ENCODE data around the gene MCL1. TPM values are rescaled to one million over a fixed set of nuclear protein-coding genes. Genes with fewer than 3 reads are reported as not detected.

Gene MCL1
- total RNA-seq, 1 experiment from 2014 or later = 126 TPM

DNA sequence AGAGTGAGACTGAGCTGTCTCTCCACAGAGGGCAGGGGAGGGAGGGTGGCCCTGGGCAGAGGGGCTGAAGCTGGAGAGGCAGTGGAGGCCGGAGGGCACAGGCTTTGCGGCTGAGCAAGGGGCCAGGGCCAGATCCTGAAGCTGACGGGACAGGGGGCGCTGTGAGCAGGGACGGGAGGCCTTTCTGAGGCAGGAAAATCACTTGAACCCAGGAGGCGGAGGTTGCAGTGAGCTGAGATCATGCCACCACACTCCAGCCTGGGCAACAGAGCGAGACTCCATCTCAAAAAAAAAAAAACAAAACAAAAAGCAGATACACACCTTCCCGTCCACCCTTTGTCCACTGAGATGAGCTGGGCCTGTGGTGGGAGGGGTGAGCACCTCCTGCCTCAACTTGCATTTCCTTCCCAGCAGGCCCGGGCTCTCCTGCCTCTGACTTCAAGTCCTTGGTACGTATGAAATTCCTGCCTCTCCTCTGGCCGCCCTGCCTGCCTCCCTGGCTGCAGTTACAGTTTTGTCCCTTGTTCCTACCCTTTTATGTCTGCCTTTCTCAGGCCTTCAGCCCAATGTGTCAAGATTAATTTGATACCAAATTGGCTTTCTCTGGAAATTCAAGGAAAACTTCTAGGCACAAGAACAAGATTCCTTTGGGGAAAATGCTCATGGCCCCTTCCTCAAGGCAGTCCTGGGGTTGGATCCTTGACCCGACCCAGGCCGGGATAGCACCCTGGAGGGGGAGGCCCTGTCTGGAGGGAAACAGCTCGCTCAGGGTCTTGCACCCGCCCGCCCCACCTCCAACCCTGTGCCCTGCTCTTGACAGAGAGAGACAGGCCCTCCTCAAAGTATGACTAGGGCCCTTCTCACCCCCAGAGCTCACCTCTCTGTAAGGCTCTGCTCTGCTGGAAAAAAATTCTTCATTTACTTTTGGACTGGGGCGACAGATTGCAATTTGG is 41.4 kb downstream of the MCL1 start:
- POLR2A ChIA-PET = interaction anchor here (0.7 kb wide), 1 partner anchor 297 kb away, joined by 3 read pairs; no protein-coding TSS in a partner anchor
- Histone ChIP-seq H3K4me3 (ENCODE audit: low read depth in 2 of 2, low read length in 2 of 2) (no peak overlapping the region), H3K9me3 (ENCODE audit: control insufficient read depth, insufficient read depth, low read depth, low read length) (no peaks in the 10 kb centered on the region), H3K4me1 (ENCODE audit: control insufficient read depth, insufficient read depth, low read length) (no peaks in the 10 kb centered on the region), H3K36me3 (ENCODE audit: control insufficient read depth, insufficient read depth, low read length) (no peaks in the 10 kb centered on the region), H3K27ac (ENCODE audit: low read length) (no peak overlapping the region), H3K27me3 (ENCODE audit: control insufficient read depth, insufficient read depth, low read length) (no peaks in the 10 kb centered on the region)
- intact Hi-C loops (cut with micrococcal nuclease; ENCODE audit: unreplicated experiment) = no loop called here
- BruUV-seq (replicated peaks) = no TSS peak
- TF ChIP-seq POLR2AphosphoS5 (IDR thresholded peaks at IDR 0.05; ENCODE audit: low read depth, low read length) (no peak), SIN3A (IDR thresholded peaks at IDR 0.05; ENCODE audit: borderline replicate concordance, insufficient read depth, low read depth, low read length) (no peak), TCF7L2 (IDR thresholded peaks at IDR 0.05; ENCODE audit: low read depth, low read length) (no peak)
- DNase-seq (ENCODE audit: low read depth, low spot score) = no peak
- in situ Hi-C loops (cut with HindIII; ENCODE audit: low pct_unique_long_range_greater_than_20kb, low sequenced_read_pairs) = no loop called here
- no peak; the same call in 1 of the 2 replicates for ATAC-seq
- CTCF ChIA-PET = interaction anchor here (0.5 to 0.7 kb wide), 2 partner anchors 40 to 195 kb away, joined by 3 to 4 read pairs; no protein-coding TSS in a partner anchor

DNA sequence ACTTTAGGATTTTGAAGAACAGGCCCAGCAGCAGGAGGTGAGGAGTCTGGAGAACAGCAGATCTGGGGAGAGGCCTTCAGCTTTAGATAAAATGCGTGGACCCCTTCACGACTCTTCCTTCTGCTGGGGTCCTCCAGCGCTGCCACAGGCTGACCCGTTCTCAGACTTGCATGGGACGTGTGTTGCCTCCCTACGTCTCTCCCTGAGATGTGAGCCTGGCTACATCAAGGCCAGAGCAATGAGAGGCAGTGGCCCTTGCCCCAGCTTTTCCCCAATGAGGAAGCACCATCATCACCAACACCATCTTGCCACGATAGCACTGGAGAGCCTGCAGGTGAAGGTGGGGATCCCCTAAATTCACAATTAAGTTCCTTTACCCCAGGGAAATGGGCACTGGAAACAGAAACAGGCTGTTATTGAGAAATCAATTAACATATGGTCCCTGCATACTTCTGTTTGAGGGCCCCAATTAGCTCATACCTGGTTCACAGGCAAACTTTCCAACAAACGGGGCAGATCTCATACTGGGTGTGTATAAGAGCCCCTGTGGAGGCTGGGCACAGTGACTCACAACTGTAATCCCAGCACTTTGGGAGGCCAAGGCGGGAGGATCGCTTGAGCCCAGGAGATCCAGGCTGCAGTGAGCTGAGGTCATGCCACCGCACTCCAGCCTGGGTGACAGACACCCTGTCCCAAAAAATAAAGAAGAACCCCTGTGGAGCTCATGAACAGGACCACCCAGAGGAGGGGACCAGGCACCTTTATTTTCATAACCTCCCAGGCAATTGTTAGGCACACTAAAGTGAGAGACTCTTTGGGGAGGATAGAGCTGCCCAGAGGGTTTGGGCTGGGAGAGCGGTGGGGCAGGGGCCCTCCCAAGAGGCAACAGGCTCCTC is 42.3 kb downstream of the MCL1 start:
- no peaks in the 10 kb centered on the region for H3K27me3 ChIP-seq (ENCODE audit: control insufficient read depth, insufficient read depth, low read length)
- H3K4me3 ChIP-seq (ENCODE audit: low read depth in 2 of 2, low read length in 2 of 2) = no peak overlapping the region
- H3K36me3 ChIP-seq (ENCODE audit: control insufficient read depth, insufficient read depth, low read length) = no peaks in the 10 kb centered on the region
- in situ Hi-C loops (cut with HindIII; ENCODE audit: low pct_unique_long_range_greater_than_20kb, low sequenced_read_pairs) = no loop called here
- CTCF ChIA-PET = no interaction called here
- DNase-seq (ENCODE audit: low read depth, low spot score) (no peak), ATAC-seq (no peak)
- TF ChIP-seq, protein P1, sequence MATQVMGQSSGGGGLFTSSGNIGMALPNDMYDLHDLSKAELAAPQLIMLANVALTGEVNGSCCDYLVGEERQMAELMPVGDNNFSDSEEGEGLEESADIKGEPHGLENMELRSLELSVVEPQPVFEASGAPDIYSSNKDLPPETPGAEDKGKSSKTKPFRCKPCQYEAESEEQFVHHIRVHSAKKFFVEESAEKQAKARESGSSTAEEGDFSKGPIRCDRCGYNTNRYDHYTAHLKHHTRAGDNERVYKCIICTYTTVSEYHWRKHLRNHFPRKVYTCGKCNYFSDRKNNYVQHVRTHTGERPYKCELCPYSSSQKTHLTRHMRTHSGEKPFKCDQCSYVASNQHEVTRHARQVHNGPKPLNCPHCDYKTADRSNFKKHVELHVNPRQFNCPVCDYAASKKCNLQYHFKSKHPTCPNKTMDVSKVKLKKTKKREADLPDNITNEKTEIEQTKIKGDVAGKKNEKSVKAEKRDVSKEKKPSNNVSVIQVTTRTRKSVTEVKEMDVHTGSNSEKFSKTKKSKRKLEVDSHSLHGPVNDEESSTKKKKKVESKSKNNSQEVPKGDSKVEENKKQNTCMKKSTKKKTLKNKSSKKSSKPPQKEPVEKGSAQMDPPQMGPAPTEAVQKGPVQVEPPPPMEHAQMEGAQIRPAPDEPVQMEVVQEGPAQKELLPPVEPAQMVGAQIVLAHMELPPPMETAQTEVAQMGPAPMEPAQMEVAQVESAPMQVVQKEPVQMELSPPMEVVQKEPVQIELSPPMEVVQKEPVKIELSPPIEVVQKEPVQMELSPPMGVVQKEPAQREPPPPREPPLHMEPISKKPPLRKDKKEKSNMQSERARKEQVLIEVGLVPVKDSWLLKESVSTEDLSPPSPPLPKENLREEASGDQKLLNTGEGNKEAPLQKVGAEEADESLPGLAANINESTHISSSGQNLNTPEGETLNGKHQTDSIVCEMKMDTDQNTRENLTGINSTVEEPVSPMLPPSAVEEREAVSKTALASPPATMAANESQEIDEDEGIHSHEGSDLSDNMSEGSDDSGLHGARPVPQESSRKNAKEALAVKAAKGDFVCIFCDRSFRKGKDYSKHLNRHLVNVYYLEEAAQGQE (IDR thresholded peaks at IDR 0.05; ENCODE audit: insufficient read depth in 1 of 2, low read depth in 2 of 2, low read length in 1 of 2) = no peak
- BruUV-seq (replicated peaks) = no TSS peak
- H3K9me3 ChIP-seq (ENCODE audit: control insufficient read depth, insufficient read depth, low read depth, low read length) = no peaks in the 10 kb centered on the region
- H3K27ac ChIP-seq (ENCODE audit: low read length) = no peak overlapping the region
- no peaks in the 10 kb centered on the region for H3K4me1 ChIP-seq (ENCODE audit: control insufficient read depth, insufficient read depth, low read length)
- POLR2A ChIA-PET = interaction anchor here (0.7 kb wide), 1 partner anchor 296 kb away, joined by 3 read pairs; no protein-coding TSS in a partner anchor
- intact Hi-C loops (cut with micrococcal nuclease; ENCODE audit: unreplicated experiment) = no loop called here

All from Panc1 (cell line).